Smooth muscle cell (in vitro differentiated cells): ENCODE results near the gene PPRC1. TPM values are rescaled to one million over a fixed set of nuclear protein-coding genes. Genes with fewer than 3 reads are reported as not detected.

Experiments
- DNase-seq: peaks from one replicate; lab custom pipeline; 2025; ENCODE audit not compliant: unreplicated experiment; lab: John Stamatoyannopoulos, UW
- H2AFZ ChIP-seq: fragments of 200-600 bp; sonication (generic); 2 replicates; pipeline ENCODE4 v1.6.0; 2016; ENCODE audit warnings: antibody characterized with exemption, low read depth, mild to moderate bottlenecking
- H3F3A ChIP-seq: fragments of 200-600 bp; sonication (generic); 2 replicates; pipeline ENCODE4 v1.6.0; 2017; ENCODE audit warnings: antibody characterized with exemption, low read depth
- H3K27ac ChIP-seq: fragments of 200-600 bp; sonication (generic); 2 replicates; pipeline ENCODE4 v1.5.1; 2016; ENCODE audit warnings: low read depth, mild to moderate bottlenecking
- H3K27me3 ChIP-seq: fragments of 200-600 bp; sonication (generic); 2 replicates; pipeline ENCODE4 v1.6.1; 2016; ENCODE audit warnings: low read depth, mild to moderate bottlenecking
- H3K36me3 ChIP-seq: fragments of 200-600 bp; sonication (generic); 2 replicates; pipeline ENCODE4 v1.5.1; 2016; ENCODE audit warnings: low read depth
- H3K4me1 ChIP-seq: fragments of 200-600 bp; sonication (generic); 2 replicates; pipeline ENCODE4 v1.5.1; 2016; ENCODE audit warnings: low read depth
- H3K4me2 ChIP-seq: fragments of 200-600 bp; sonication (generic); 2 replicates; pipeline ENCODE4 v1.6.0; 2016; ENCODE audit warnings: mild to moderate bottlenecking
- H3K4me3 ChIP-seq: fragments of 200-600 bp; sonication (generic); 2 replicates; pipeline ENCODE4 v1.5.1; 2016; ENCODE audit warnings: mild to moderate bottlenecking
- H3K79me2 ChIP-seq: fragments of 200-600 bp; sonication (generic); 2 replicates; pipeline ENCODE4 v1.6.0; 2016; ENCODE audit warnings: low read depth, mild to moderate bottlenecking
- H3K9ac ChIP-seq: fragments of 200-600 bp; sonication (generic); 2 replicates; pipeline ENCODE4 v1.6.0; 2016; ENCODE audit warnings: low read depth
- H3K9me3 ChIP-seq: fragments of 200-600 bp; sonication (generic); replicated peaks from 2 replicates; pipeline ENCODE4 v1.5.1; 2016; ENCODE audit warnings: low read depth
- H4K20me1 ChIP-seq: fragments of 200-600 bp; sonication (generic); 2 replicates; pipeline ENCODE4 v1.6.0; 2016; ENCODE audit warnings: low read depth
- CTCF ChIP-seq: fragments of 200-600 bp; sonication (generic); IDR thresholded peaks from 2 replicates; pipeline ENCODE4 v1.5.1; 2017; ENCODE audit warnings: borderline replicate concordance, mild to moderate bottlenecking, antibody characterized with exemption; ENCODE audit not compliant: insufficient read depth, poor library complexity, severe bottlenecking
- WGBS: methylation state at CpG from one replicate; pipeline ENCODE4 v1.1.7; 2016; ENCODE audit warnings: low lambda C conversion rate; 5-methylcytosine and 5-hydroxymethylcytosine counted together
- polyA plus RNA-seq: library from polyadenylated mRNA; unstranded; fragments of >200 nt; fragmentation: Nextera tagmentation; extraction: Ambion mirVana; gene quantifications from 2 replicates; pipeline ENCODE4 v1.2.1, GENCODE V29; 2016
- total RNA-seq: library from RNA; depleted of rRNA; stranded (reverse); fragments of >200 nt; gene quantifications from 2 replicates; pipeline ENCODE4 v1.2.3, GENCODE V29; 2014

PPRC1 gene, protein sequence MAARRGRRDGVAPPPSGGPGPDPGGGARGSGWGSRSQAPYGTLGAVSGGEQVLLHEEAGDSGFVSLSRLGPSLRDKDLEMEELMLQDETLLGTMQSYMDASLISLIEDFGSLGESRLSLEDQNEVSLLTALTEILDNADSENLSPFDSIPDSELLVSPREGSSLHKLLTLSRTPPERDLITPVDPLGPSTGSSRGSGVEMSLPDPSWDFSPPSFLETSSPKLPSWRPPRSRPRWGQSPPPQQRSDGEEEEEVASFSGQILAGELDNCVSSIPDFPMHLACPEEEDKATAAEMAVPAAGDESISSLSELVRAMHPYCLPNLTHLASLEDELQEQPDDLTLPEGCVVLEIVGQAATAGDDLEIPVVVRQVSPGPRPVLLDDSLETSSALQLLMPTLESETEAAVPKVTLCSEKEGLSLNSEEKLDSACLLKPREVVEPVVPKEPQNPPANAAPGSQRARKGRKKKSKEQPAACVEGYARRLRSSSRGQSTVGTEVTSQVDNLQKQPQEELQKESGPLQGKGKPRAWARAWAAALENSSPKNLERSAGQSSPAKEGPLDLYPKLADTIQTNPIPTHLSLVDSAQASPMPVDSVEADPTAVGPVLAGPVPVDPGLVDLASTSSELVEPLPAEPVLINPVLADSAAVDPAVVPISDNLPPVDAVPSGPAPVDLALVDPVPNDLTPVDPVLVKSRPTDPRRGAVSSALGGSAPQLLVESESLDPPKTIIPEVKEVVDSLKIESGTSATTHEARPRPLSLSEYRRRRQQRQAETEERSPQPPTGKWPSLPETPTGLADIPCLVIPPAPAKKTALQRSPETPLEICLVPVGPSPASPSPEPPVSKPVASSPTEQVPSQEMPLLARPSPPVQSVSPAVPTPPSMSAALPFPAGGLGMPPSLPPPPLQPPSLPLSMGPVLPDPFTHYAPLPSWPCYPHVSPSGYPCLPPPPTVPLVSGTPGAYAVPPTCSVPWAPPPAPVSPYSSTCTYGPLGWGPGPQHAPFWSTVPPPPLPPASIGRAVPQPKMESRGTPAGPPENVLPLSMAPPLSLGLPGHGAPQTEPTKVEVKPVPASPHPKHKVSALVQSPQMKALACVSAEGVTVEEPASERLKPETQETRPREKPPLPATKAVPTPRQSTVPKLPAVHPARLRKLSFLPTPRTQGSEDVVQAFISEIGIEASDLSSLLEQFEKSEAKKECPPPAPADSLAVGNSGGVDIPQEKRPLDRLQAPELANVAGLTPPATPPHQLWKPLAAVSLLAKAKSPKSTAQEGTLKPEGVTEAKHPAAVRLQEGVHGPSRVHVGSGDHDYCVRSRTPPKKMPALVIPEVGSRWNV (N-terminal part only)
- total RNA-seq, result 22.2 and 38.1 TPM in 2 replicates
- polyA plus RNA-seq, result 36.0 and 39.0 TPM in 2 replicates

DNA sequence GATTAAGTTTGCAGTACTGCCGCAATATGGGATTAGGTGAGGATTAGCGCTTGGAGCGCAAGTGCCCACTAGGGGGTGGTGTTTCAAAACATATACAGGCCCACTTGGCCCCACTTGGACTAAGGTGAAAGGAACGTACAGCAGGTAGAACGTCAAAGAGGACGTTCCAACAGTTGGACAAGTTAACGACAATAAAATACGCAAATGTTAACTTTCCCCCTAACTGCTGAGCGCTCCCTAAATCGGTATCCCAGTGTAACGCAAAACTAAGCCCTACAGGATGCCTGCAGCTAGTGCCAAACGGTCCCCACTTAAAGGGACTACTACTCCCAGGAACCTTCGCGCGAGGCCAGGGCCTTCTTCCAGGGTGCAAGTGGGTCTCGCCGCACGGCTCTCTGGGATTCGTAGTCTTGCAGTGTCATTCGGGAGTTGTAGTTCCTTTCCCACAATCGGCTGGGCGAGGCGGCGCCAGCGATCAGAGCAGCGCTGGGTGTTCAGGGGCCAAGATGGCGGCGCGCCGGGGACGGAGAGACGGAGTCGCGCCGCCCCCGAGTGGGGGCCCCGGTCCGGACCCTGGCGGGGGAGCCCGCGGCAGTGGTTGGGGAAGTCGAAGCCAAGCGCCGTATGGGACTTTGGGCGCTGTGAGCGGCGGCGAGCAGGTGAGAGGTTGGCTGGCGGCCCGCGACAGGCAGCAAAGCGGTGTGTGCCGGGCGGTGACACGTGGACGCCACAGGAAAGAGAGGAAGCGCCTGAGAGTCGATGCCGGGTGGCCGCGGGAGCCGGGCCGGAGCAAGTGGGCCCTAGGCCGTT is at the start of gene PPRC1:
PPRC1 (plus strand) TSS at position 478 of the 810 bp plus-strand sequence; CDS start at position 507, 29 bp downstream.
- peak within 1 kb of the TSS; percentile 86 for H3K4me3 ChIP-seq
- DNase-seq, result peak; percentile 90
- under 1% methylated on average over 64 of the region's 64 CpGs for WGBS
- H3K9me3 ChIP-seq, result no peaks in the 10 kb centered on the region
- peak within 1 kb of the TSS; percentile 94 for H3K9ac ChIP-seq
- no peaks in the 10 kb centered on the region for H3K27me3 ChIP-seq
- peak; percentile 87 for TF ChIP-seq CTCF
- peaks cover 8% of the 10 kb centered on the region for H3F3A ChIP-seq
- peaks cover 28% of the 10 kb centered on the region for H3K4me1 ChIP-seq
- peaks cover 42% of the 10 kb centered on the region for H4K20me1 ChIP-seq
- peak within 1 kb of the TSS; percentile 82 for H3K4me2 ChIP-seq
- H3K79me2 ChIP-seq, result peaks cover 45% of the 10 kb centered on the region
- H2AFZ ChIP-seq, result peak within 1 kb of the TSS; percentile 73
- H3K36me3 ChIP-seq, result no peaks in the 10 kb centered on the region
- H3K27ac ChIP-seq, result peak within 1 kb of the TSS; percentile 93

DNA sequence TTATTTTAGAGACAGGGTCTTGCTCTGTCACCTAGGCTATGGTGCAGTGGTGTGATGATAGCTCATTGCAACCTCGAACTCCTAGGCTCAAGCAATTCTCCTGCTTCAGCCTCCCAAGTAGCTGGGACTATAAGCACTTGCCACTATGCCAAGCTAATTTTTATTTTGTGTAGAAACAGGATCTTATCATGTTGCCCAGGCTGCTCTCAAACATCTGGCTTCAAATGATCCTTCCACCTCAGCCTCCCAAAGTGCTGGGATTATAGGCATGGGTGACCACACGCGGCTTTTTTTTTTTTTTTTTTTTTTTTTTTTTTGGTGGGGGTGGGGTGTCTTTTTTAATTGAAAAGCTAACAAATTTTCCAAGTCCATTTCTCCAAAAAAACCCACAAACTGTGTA is 49.3 kb upstream of the PPRC1 start:
- Histone ChIP-seq H3K27me3 (no peaks in the 10 kb centered on the region), H3K4me3 (no peak overlapping the region), H3K79me2 (no peaks in the 10 kb centered on the region), H3K9ac (no peak overlapping the region), H3K9me3 (no peaks in the 10 kb centered on the region), H3K4me1 (no peaks in the 10 kb centered on the region), H3K4me2 (no peak overlapping the region), H3K36me3 (no peaks in the 10 kb centered on the region), H3F3A (no peaks in the 10 kb centered on the region), H4K20me1 (no peaks in the 10 kb centered on the region), H3K27ac (no peak overlapping the region), H2AFZ (no peak overlapping the region)
- no peak for DNase-seq
- WGBS, result 93% methylated on average over 3 of the region's 3 CpGs
- TF ChIP-seq CTCF, result no peak

- no peak for TF ChIP-seq CTCF
- Histone ChIP-seq H3K4me3 (no peak overlapping the region), H3K27me3 (no peaks in the 10 kb centered on the region), H3K36me3 (no peaks in the 10 kb centered on the region), H4K20me1 (no peaks in the 10 kb centered on the region), H3K9me3 (no peaks in the 10 kb centered on the region), H3K4me1 (no peaks in the 10 kb centered on the region), H3F3A (no peaks in the 10 kb centered on the region), H3K27ac (no peak overlapping the region), H3K79me2 (no peaks in the 10 kb centered on the region), H2AFZ (no peak overlapping the region), H3K4me2 (no peak overlapping the region), H3K9ac (no peak overlapping the region)
- 98% methylated on average over 3 of the region's 3 CpGs for WGBS
- DNase-seq, result no peak
These were observed 47.5 kb upstream of the PPRC1 start for GRCh38 chr10:102085336-102085735.
